ENCODE results near the gene POLR2F. TPM values are rescaled to one million over a fixed set of nuclear protein-coding genes. Genes with fewer than 3 reads are reported as not detected.

POLR2F gene
- total RNA-seq, 1 experiment from 2014 or later = 162 TPM

- Histone ChIP-seq H3K27me3 (replicated peaks; ENCODE audit: insufficient read depth, low read depth, low read length, poor library complexity) (no peaks in the 10 kb centered on the region), H3K27ac (ENCODE audit: low read depth, low read length, poor library complexity, severe bottlenecking) (no peak overlapping the region), H3K4me3 (ENCODE audit: low read depth, low read length, poor library complexity, severe bottlenecking) (no peak overlapping the region), H3K36me3 (ENCODE audit: insufficient read depth, low read length, poor library complexity, severe bottlenecking) (peaks cover 4% of the 10 kb centered on the region), H3K4me1 (ENCODE audit: insufficient read depth, low read length, poor library complexity, severe bottlenecking) (no peaks in the 10 kb centered on the region), H3K9me3 (ENCODE audit: low read depth, low read length, poor library complexity, severe bottlenecking) (no peaks in the 10 kb centered on the region)
- intact Hi-C loops (cut with micrococcal nuclease; ENCODE audit: unreplicated experiment) = no loop called here
- no TSS peak for BruUV-seq (replicated peaks)
- ChIA-PET CTCF (no interaction called here), POLR2A (ENCODE audit: low non-redundant PET) (no interaction called here)
- TF ChIP-seq EZH2 (IDR thresholded peaks at IDR 0.05; ENCODE audit: borderline replicate concordance, low read depth, low read length, poor library complexity, severe bottlenecking) (no peak), CTCF (conservative IDR thresholded peaks at IDR 0.05; ENCODE audit: low read depth, low read length) (no peak)
- DNase-seq (ENCODE audit: low spot score) = no peak
Observed at GRCh38 chr22:37925330-37925729, 28.2 kb upstream of the POLR2F start.

GRCh38 chr22:37925767-37926166 is 27.7 kb upstream of the POLR2F start:
- no peak for DNase-seq (ENCODE audit: low spot score)
- CTCF ChIA-PET = no interaction called here
- Histone ChIP-seq H3K4me1 (ENCODE audit: insufficient read depth, low read length, poor library complexity, severe bottlenecking) (no peaks in the 10 kb centered on the region), H3K27ac (ENCODE audit: low read depth, low read length, poor library complexity, severe bottlenecking) (no peak overlapping the region), H3K36me3 (ENCODE audit: insufficient read depth, low read length, poor library complexity, severe bottlenecking) (peaks cover 4% of the 10 kb centered on the region), H3K4me3 (ENCODE audit: low read depth, low read length, poor library complexity, severe bottlenecking) (no peak overlapping the region), H3K27me3 (replicated peaks; ENCODE audit: insufficient read depth, low read depth, low read length, poor library complexity) (no peaks in the 10 kb centered on the region), H3K9me3 (ENCODE audit: low read depth, low read length, poor library complexity, severe bottlenecking) (no peaks in the 10 kb centered on the region)
- TF ChIP-seq EZH2 (IDR thresholded peaks at IDR 0.05; ENCODE audit: borderline replicate concordance, low read depth, low read length, poor library complexity, severe bottlenecking) (no peak), CTCF (conservative IDR thresholded peaks at IDR 0.05; ENCODE audit: low read depth, low read length) (no peak)
- intact Hi-C loops (cut with micrococcal nuclease; ENCODE audit: unreplicated experiment) = no loop called here
- POLR2A ChIA-PET (ENCODE audit: low non-redundant PET) = no interaction called here
- no TSS peak for BruUV-seq (replicated peaks)

GRCh38 chr22:37926358-37926757 is 27.1 kb upstream of the POLR2F start:
- Histone ChIP-seq H3K27me3 (replicated peaks; ENCODE audit: insufficient read depth, low read depth, low read length, poor library complexity) (no peaks in the 10 kb centered on the region), H3K9me3 (ENCODE audit: low read depth, low read length, poor library complexity, severe bottlenecking) (no peaks in the 10 kb centered on the region), H3K27ac (ENCODE audit: low read depth, low read length, poor library complexity, severe bottlenecking) (no peak overlapping the region), H3K4me3 (ENCODE audit: low read depth, low read length, poor library complexity, severe bottlenecking) (no peak overlapping the region), H3K4me1 (ENCODE audit: insufficient read depth, low read length, poor library complexity, severe bottlenecking) (no peaks in the 10 kb centered on the region), H3K36me3 (ENCODE audit: insufficient read depth, low read length, poor library complexity, severe bottlenecking) (peaks cover 4% of the 10 kb centered on the region)
- POLR2A ChIA-PET (ENCODE audit: low non-redundant PET) = no interaction called here
- intact Hi-C loops (cut with micrococcal nuclease; ENCODE audit: unreplicated experiment) = no loop called here
- no peak for DNase-seq (ENCODE audit: low spot score)
- TF ChIP-seq EZH2 (IDR thresholded peaks at IDR 0.05; ENCODE audit: borderline replicate concordance, low read depth, low read length, poor library complexity, severe bottlenecking) (no peak), CTCF (conservative IDR thresholded peaks at IDR 0.05; ENCODE audit: low read depth, low read length) (no peak)
- BruUV-seq (replicated peaks) = no TSS peak
- CTCF ChIA-PET = no interaction called here
